ENCODE data around the gene ZNF697.

DNA sequence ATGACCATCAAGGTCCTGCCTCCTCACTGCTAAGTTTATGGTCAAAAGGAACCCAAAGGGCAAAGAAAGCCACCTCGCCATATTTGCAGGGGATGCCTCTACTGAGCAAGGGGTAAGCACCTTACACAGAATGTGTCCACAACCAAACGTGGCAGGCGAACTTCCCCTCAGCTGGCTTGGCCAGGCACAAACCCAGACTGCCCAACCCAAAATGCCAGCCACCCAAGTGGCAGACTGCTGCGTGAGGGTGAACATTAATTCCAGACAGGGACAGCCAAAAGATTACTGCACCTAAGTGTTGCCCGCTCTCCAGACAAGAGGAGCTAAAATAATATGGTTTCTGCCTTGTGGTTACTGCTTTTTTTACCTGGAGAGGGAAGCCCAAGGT is 16.0 kb downstream of the ZNF697 start:
- TF ChIP-seq, protein P1, sequence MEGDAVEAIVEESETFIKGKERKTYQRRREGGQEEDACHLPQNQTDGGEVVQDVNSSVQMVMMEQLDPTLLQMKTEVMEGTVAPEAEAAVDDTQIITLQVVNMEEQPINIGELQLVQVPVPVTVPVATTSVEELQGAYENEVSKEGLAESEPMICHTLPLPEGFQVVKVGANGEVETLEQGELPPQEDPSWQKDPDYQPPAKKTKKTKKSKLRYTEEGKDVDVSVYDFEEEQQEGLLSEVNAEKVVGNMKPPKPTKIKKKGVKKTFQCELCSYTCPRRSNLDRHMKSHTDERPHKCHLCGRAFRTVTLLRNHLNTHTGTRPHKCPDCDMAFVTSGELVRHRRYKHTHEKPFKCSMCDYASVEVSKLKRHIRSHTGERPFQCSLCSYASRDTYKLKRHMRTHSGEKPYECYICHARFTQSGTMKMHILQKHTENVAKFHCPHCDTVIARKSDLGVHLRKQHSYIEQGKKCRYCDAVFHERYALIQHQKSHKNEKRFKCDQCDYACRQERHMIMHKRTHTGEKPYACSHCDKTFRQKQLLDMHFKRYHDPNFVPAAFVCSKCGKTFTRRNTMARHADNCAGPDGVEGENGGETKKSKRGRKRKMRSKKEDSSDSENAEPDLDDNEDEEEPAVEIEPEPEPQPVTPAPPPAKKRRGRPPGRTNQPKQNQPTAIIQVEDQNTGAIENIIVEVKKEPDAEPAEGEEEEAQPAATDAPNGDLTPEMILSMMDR (conservative IDR thresholded peaks at IDR 0.05; ENCODE audit: low read depth, low read length): no peak
- TF ChIP-seq EZH2 (IDR thresholded peaks at IDR 0.05; ENCODE audit: borderline replicate concordance, low read depth, low read length, poor library complexity, severe bottlenecking): no peak

Measured in A673 (cell line).